Esophagus muscularis mucosa (tissue), 3 donors: ENCODE measurements around the gene NT5M.

ENCODE experiments used
- CTCF ChIP-seq, 3 experiments: fragments of 200-600 bp in 2 of 3; fragments of 450-650 bp in 1 of 3; sonication (generic) in 2 of 3; IDR thresholded peaks; one replicate each; pipeline ENCODE4 v1.5.1; 2017 to 2019; ENCODE audit warnings: antibody characterized with exemption in 3 of 3, mild to moderate bottlenecking in 2 of 3, moderate library complexity in 1 of 3
- POLR2A ChIP-seq: fragments of 450-650 bp; IDR thresholded peaks from one replicate; pipeline ENCODE4 v1.6.1; 2017; ENCODE audit warnings: antibody characterized with exemption, moderate library complexity, mild to moderate bottlenecking, low read depth
- POLR2AphosphoS5 ChIP-seq, 2 donors: sonication (generic); formaldehyde crosslinking; IDR thresholded peaks; one replicate each; pipeline ENCODE4 v1.6.1; 2017; ENCODE audit warnings: antibody characterized with exemption in 2 of 2

DNA sequence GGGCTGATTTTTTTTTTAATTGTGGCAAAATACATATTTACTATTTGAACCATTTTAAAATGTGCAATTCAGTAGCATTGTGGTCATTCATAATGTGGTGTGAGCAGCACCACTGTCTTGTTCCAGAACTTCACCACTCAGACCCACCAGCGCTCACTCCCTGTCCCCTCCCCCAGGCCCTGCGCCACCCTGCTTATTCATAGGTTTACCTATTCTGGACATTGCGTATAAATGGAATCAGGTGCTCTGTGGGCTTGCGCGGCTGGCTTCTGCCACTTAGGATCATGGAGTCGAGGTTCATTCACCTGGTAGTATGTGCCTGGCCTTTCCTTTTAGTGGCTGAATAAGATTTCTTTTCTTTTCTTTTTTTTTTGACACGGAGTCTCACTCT lies 59.4 kb downstream of the NT5M start:
- no peak for TF ChIP-seq CTCF (IDR thresholded peaks at IDR 0.05)
- TF ChIP-seq POLR2A, result no peak
- TF ChIP-seq POLR2AphosphoS5 (IDR thresholded peaks at IDR 0.05), result no peak
